CD14-positive monocyte (primary cell): Measurements from ENCODE around the gene TPP2. TPM values are rescaled to one million over a fixed set of nuclear protein-coding genes. Genes with fewer than 3 reads are reported as not detected.

Experiments
- DNase-seq, 3 donors: peaks; one replicate each; pipeline ENCODE4 v3.0.0-alpha.2; 2011 to 2022
- H2AFZ ChIP-seq: 2 replicates; pipeline ENCODE4 v1.6.0; 2012; ENCODE audit warnings: mild to moderate bottlenecking, low read depth, low read length, inconsistent platforms; ENCODE audit not compliant: insufficient read depth, poor library complexity, severe bottlenecking
- H3K27ac ChIP-seq, 2 donors: 1 replicate in 1 of 2; 2 replicates in 1 of 2; pipeline ENCODE4 v1.5.1; 2012 to 2013; ENCODE audit warnings: low read length in 2 of 2, control low read depth in 1 of 2, inconsistent platforms in 1 of 2, low read depth in 1 of 2, mild to moderate bottlenecking in 1 of 2
- H3K27me3 ChIP-seq, 2 donors: one replicate each; pipeline versions ENCODE4 v1.6.0 to v1.6.1; 2011 to 2013; ENCODE audit warnings: low read length in 2 of 2; ENCODE audit not compliant: control insufficient read depth in 2 of 2, insufficient read depth in 2 of 2
- H3K36me3 ChIP-seq, 2 donors: replicated peaks in 1 of 2; 1 replicate in 1 of 2; 2 replicates in 1 of 2; pipeline versions ENCODE4 v1.5.1 to v1.6.1; 2012 to 2013; ENCODE audit warnings: low read length in 2 of 2, control low read depth in 1 of 2, inconsistent platforms in 1 of 2, mild to moderate bottlenecking in 1 of 2; ENCODE audit not compliant: insufficient read depth in 2 of 2, control insufficient read depth in 1 of 2
- H3K4me1 ChIP-seq, 2 donors: 1 replicate in 1 of 2; 2 replicates in 1 of 2; pipeline versions ENCODE4 v1.5.1 to v1.6.1; 2012 to 2013; ENCODE audit warnings: low read length in 2 of 2, control low read depth in 1 of 2, inconsistent platforms in 1 of 2, mild to moderate bottlenecking in 1 of 2, moderate library complexity in 1 of 2; ENCODE audit not compliant: insufficient read depth in 2 of 2, control insufficient read depth in 1 of 2
- H3K4me2 ChIP-seq: replicated peaks from 2 replicates; pipeline ENCODE3; 2012; ENCODE audit warnings: low read length, moderate library complexity, mild to moderate bottlenecking; ENCODE audit not compliant: poor library complexity, severe bottlenecking; ENCODE audit errors: extremely low read depth
- H3K4me3 ChIP-seq, 3 experiments: fragments of 200-600 bp in 1 of 3; sonication (generic) in 1 of 3; replicated peaks in 1 of 3; 1 replicate in 2 of 3; 2 replicates in 1 of 3; pipeline ENCODE4 v1.5.1; 2011 to 2013; ENCODE audit warnings: low read length in 3 of 3, mild to moderate bottlenecking in 3 of 3, control low read depth in 2 of 3, low read depth in 2 of 3, inconsistent platforms in 1 of 3, moderate library complexity in 1 of 3
- H3K79me2 ChIP-seq: 2 replicates; pipeline ENCODE4 v1.6.0; 2012; ENCODE audit warnings: mild to moderate bottlenecking, control low read depth, inconsistent platforms, low read length, moderate library complexity; ENCODE audit not compliant: insufficient read depth
- H3K9ac ChIP-seq: 2 replicates; pipeline ENCODE4 v1.6.0; 2017; ENCODE audit warnings: low read length, mild to moderate bottlenecking; ENCODE audit not compliant: insufficient read depth, poor library complexity, severe bottlenecking
- H3K9me3 ChIP-seq, 2 donors: replicated peaks in 1 of 2; 1 replicate in 1 of 2; 2 replicates in 1 of 2; pipeline versions ENCODE4 v1.5.1 to v1.6.1; 2012 to 2013; ENCODE audit warnings: low read length in 2 of 2, control low read depth in 1 of 2; ENCODE audit not compliant: control insufficient read depth in 1 of 2, insufficient read depth in 1 of 2
- H4K20me1 ChIP-seq: 2 replicates; pipeline ENCODE4 v1.6.0; 2012; ENCODE audit warnings: mild to moderate bottlenecking, low read length, control low read depth, moderate library complexity; ENCODE audit not compliant: insufficient read depth
- H3K27ac Mint-ChIP-seq, 7 donors: one replicate each; pipeline ENCODE4 v1.8.0; 2020; ENCODE audit warnings: mild to moderate bottlenecking in 7 of 7, mixed read lengths in 7 of 7, moderate library complexity in 6 of 7, inconsistent platforms in 2 of 7
- H3K27me3 Mint-ChIP-seq, 3 donors: one replicate each; pipeline ENCODE4 v1.8.0; 2021 to 2022; ENCODE audit warnings: low read depth in 3 of 3, mild to moderate bottlenecking in 3 of 3, mixed read lengths in 3 of 3, moderate library complexity in 3 of 3, inconsistent platforms in 1 of 3
- H3K36me3 Mint-ChIP-seq, 2 donors: one replicate each; pipeline ENCODE4 v1.8.0; 2020; ENCODE audit warnings: mixed read lengths in 2 of 2, inconsistent platforms in 1 of 2, mild to moderate bottlenecking in 1 of 2
- H3K4me1 Mint-ChIP-seq: one replicate; pipeline ENCODE4 v1.8.0; 2020; ENCODE audit warnings: mild to moderate bottlenecking, mixed read lengths
- H3K4me3 Mint-ChIP-seq, 2 donors: one replicate each; pipeline ENCODE4 v1.8.0; 2020; ENCODE audit warnings: mild to moderate bottlenecking in 2 of 2, mixed read lengths in 2 of 2, moderate library complexity in 1 of 2
- H3K9me3 Mint-ChIP-seq, 7 donors: one replicate each; pipeline ENCODE4 v1.8.0; 2020 to 2022; ENCODE audit warnings: mixed read lengths in 7 of 7, mild to moderate bottlenecking in 6 of 7, moderate library complexity in 6 of 7, inconsistent platforms in 2 of 7
- CTCF ChIP-seq: fragments of 200-600 bp; IDR thresholded peaks from one replicate; pipeline ENCODE4 v1.8.0; 2022; ENCODE audit warnings: antibody characterized with exemption, mild to moderate bottlenecking
- WGBS: methylation state at CpG from one replicate; pipeline ENCODE4 v1.1.5; 2013; ENCODE audit warnings: missing lambda C conversion rate; ENCODE audit not compliant: insufficient coverage; 5-methylcytosine and 5-hydroxymethylcytosine counted together
- intact Hi-C, 2 donors: fragments of 100-400 bp; cut with micrococcal nuclease; formaldehyde crosslinking; loops; one replicate each; pipeline versions ENCODE4 v1.15.0 to v1.15.1; 2023
- polyA plus RNA-seq, 3 donors: library from polyadenylated mRNA; depleted of rRNA in 1 of 3; unstranded in 2 of 3; stranded (reverse) in 1 of 3; fragments of 300-500 nt in 2 of 3; fragments of >200 nt in 1 of 3; fragmentation: Illumina TruSeq in 2 of 3; gene quantifications; 1 replicate in 2 of 3; 2 replicates in 1 of 3; pipeline ENCODE4 v1.2.3, GENCODE V29; 2012 to 2021

Gene TPP2
- polyA plus RNA-seq, 3 donors, result 18.0 to 39.7 (median 26.0) TPM

- Mint-ChIP-seq H3K9me3 (peaks cover 4 to 7% (median 6%) of the 10 kb centered on the region in 7 donors), H3K27me3 (peaks cover 3 to 11% (median 6%) of the 10 kb centered on the region in 3 donors), H3K27ac (no peak overlapping the region), H3K4me1 (no peaks in the 10 kb centered on the region), H3K36me3 (no peaks in the 10 kb centered on the region), H3K4me3 (no peak overlapping the region)
- Histone ChIP-seq H3K9ac (no peak overlapping the region), H4K20me1 (no peaks in the 10 kb centered on the region), H3K79me2 (no peaks in the 10 kb centered on the region), H3K9me3 (peaks cover 0 to 3% of the 10 kb centered on the region in 2 donors), H3K36me3 (no peaks in the 10 kb centered on the region), H3K27me3 (peaks cover 0 to 4% of the 10 kb centered on the region in 2 donors), H3K4me3 (no peak overlapping the region), H3K4me2 (no peak overlapping the region), H2AFZ (no peak overlapping the region), H3K27ac (no peak overlapping the region), H3K4me1 (no peaks in the 10 kb centered on the region)
- no peak for DNase-seq
- intact Hi-C loops, result no loop called here
- WGBS, result 97% methylated on average over 4 of the region's 4 CpGs
- TF ChIP-seq CTCF, result no peak
These were observed 99.7 kb downstream of the TPP2 start for GRCh38 chr13:102696465-102696864.

GRCh38 chr13:102697264-102697663, 100.5 kb downstream of the TPP2 start:
- H3K36me3 ChIP-seq, result no peaks in the 10 kb centered on the region
- no peak for DNase-seq
- H3K4me1 ChIP-seq, result no peaks in the 10 kb centered on the region
- H4K20me1 ChIP-seq, result no peaks in the 10 kb centered on the region
- H3K9me3 ChIP-seq, result peaks cover 0 to 3% of the 10 kb centered on the region in 2 donors
- H3K27ac Mint-ChIP-seq, result no peak overlapping the region
- H3K36me3 Mint-ChIP-seq, result no peaks in the 10 kb centered on the region
- no peak for TF ChIP-seq CTCF
- 82% methylated on average over 2 of the region's 6 CpGs for WGBS
- no peak overlapping the region for H2AFZ ChIP-seq
- H3K4me2 ChIP-seq, result no peak overlapping the region
- H3K9ac ChIP-seq, result no peak overlapping the region
- peaks cover 4 to 7% (median 6%) of the 10 kb centered on the region in 7 donors for H3K9me3 Mint-ChIP-seq
- intact Hi-C loops, result no loop called here
- H3K27me3 ChIP-seq, result peaks cover 0 to 4% of the 10 kb centered on the region in 2 donors
- peaks cover 2 to 11% (median 3%) of the 10 kb centered on the region in 3 donors for H3K27me3 Mint-ChIP-seq
- H3K4me1 Mint-ChIP-seq, result no peaks in the 10 kb centered on the region
- H3K4me3 Mint-ChIP-seq, result no peak overlapping the region
- H3K79me2 ChIP-seq, result no peaks in the 10 kb centered on the region
- no peak overlapping the region for H3K27ac ChIP-seq
- H3K4me3 ChIP-seq, result no peak overlapping the region
